OCI-LY1 (cell line): ENCODE results near the gene COBL.

ENCODE experiments used
- H2AFZ ChIP-seq: fragments of 200-600 bp; sonication (generic), shearing (Covaris generic); 2 replicates; pipeline ENCODE4 v1.6.0; 2014; ENCODE audit warnings: antibody characterized with exemption, mild to moderate bottlenecking, low read length
- H3F3A ChIP-seq: fragments of 200-600 bp; sonication (generic), shearing (Covaris generic); 2 replicates; pipeline ENCODE4 v1.6.0; 2014; ENCODE audit warnings: mild to moderate bottlenecking, antibody characterized with exemption, low read length, moderate library complexity; ENCODE audit not compliant: insufficient read depth
- H3K27ac ChIP-seq: fragments of 200-600 bp; sonication (generic); 2 replicates; pipeline ENCODE4 v1.5.1; 2014; ENCODE audit warnings: low read length, mixed run types, mild to moderate bottlenecking, low read depth; ENCODE audit not compliant: poor library complexity, severe bottlenecking
- H3K27me3 ChIP-seq: fragments of 200-600 bp; sonication (generic); 2 replicates; pipeline ENCODE4 v1.6.0; 2014; ENCODE audit warnings: antibody characterized with exemption, mild to moderate bottlenecking, low read length, moderate library complexity; ENCODE audit not compliant: insufficient read depth
- H3K36me3 ChIP-seq: fragments of 200-600 bp; sonication (generic); 2 replicates; pipeline ENCODE4 v1.6.1; 2014; ENCODE audit warnings: mild to moderate bottlenecking, antibody characterized with exemption, low read length, moderate library complexity, mixed read lengths; ENCODE audit not compliant: insufficient read depth
- H3K4me1 ChIP-seq: fragments of 200-600 bp; sonication (generic); 2 replicates; pipeline ENCODE4 v1.5.1; 2014; ENCODE audit warnings: mild to moderate bottlenecking, low read length, moderate library complexity; ENCODE audit not compliant: insufficient read depth, severe bottlenecking
- H3K4me2 ChIP-seq: fragments of 200-600 bp; sonication (generic), shearing (Covaris generic); 2 replicates; pipeline ENCODE4 v1.6.1; 2014; ENCODE audit warnings: low read length
- H3K4me3 ChIP-seq: fragments of 200-600 bp; sonication (generic); 2 replicates; pipeline ENCODE4 v1.5.1; 2014; ENCODE audit warnings: low read length, low read depth, mild to moderate bottlenecking, mixed read lengths; ENCODE audit not compliant: poor library complexity, severe bottlenecking
- H3K79me2 ChIP-seq: fragments of 200-600 bp; shearing (Covaris generic); 2 replicates; pipeline ENCODE4 v1.6.1; 2016; ENCODE audit warnings: mixed run types, low read length, mixed read lengths; ENCODE audit not compliant: insufficient read depth
- H3K9ac ChIP-seq: fragments of 200-600 bp; sonication (generic), shearing (Covaris generic); 2 replicates; pipeline ENCODE4 v1.6.1; 2014; ENCODE audit warnings: mild to moderate bottlenecking, low read length, mixed read lengths
- H3K9me2 ChIP-seq: fragments of 200-600 bp; sonication (generic), shearing (Covaris generic); 2 replicates; pipeline ENCODE4 v1.6.1; 2014; ENCODE audit warnings: low read depth, mild to moderate bottlenecking, low read length, mixed read lengths
- H3K9me3 ChIP-seq: fragments of 200-600 bp; shearing (Covaris generic); 2 replicates; pipeline ENCODE4 v1.6.1; 2014; ENCODE audit warnings: low read length, mixed read lengths
- H4K20me1 ChIP-seq: fragments of 200-600 bp; sonication (generic), shearing (Covaris generic); 2 replicates; pipeline ENCODE4 v1.6.0; 2016; ENCODE audit warnings: mild to moderate bottlenecking, low read length; ENCODE audit not compliant: insufficient read depth
- CTCF ChIP-seq: fragments of 200-600 bp; sonication (generic), shearing (Covaris generic); IDR thresholded peaks from 2 replicates; pipeline ENCODE4 v1.5.1; 2017; ENCODE audit warnings: mild to moderate bottlenecking, antibody characterized with exemption, low read length, moderate library complexity, mixed read lengths
- EZH2 ChIP-seq: fragments of 200-600 bp; sonication (generic), shearing (Covaris generic); IDR thresholded peaks from 2 replicates; pipeline ENCODE4 v1.8.0; 2017; ENCODE audit warnings: borderline replicate concordance, mixed run types, mild to moderate bottlenecking, antibody characterized with exemption, low read length, moderate library complexity, mixed read lengths

The COBL gene

GRCh38 chr7:51237446-51238133 is 79.0 kb downstream of the COBL start:
- H3K9ac ChIP-seq, result no peak overlapping the region
- H3F3A ChIP-seq, result no peaks in the 10 kb centered on the region
- H4K20me1 ChIP-seq, result no peaks in the 10 kb centered on the region
- no peaks in the 10 kb centered on the region for H3K36me3 ChIP-seq
- H3K9me2 ChIP-seq, result no peaks in the 10 kb centered on the region
- H3K27me3 ChIP-seq, result no peaks in the 10 kb centered on the region
- no peaks in the 10 kb centered on the region for H3K79me2 ChIP-seq
- no peaks in the 10 kb centered on the region for H3K4me1 ChIP-seq
- H2AFZ ChIP-seq, result no peak overlapping the region
- no peak overlapping the region for H3K4me2 ChIP-seq
- TF ChIP-seq CTCF (no peak), EZH2 (no peak)
- no peak overlapping the region for H3K4me3 ChIP-seq
- H3K9me3 ChIP-seq, result no peaks in the 10 kb centered on the region
- no peak overlapping the region for H3K27ac ChIP-seq

- no peaks in the 10 kb centered on the region for H3K9me3 ChIP-seq
- no peak overlapping the region for H3K4me3 ChIP-seq
- H3F3A ChIP-seq, result no peaks in the 10 kb centered on the region
- H2AFZ ChIP-seq, result no peak overlapping the region
- H3K9me2 ChIP-seq, result no peaks in the 10 kb centered on the region
- H3K4me1 ChIP-seq, result no peaks in the 10 kb centered on the region
- TF ChIP-seq CTCF, result no peak
- TF ChIP-seq EZH2, result no peak
- no peaks in the 10 kb centered on the region for H3K79me2 ChIP-seq
- no peaks in the 10 kb centered on the region for H4K20me1 ChIP-seq
- no peak overlapping the region for H3K9ac ChIP-seq
- H3K36me3 ChIP-seq, result no peaks in the 10 kb centered on the region
- no peaks in the 10 kb centered on the region for H3K27me3 ChIP-seq
- H3K4me2 ChIP-seq, result no peak overlapping the region
- H3K27ac ChIP-seq, result no peak overlapping the region
These were observed 80.0 kb downstream of the COBL start for GRCh38 chr7:51236470-51237132.

- no peaks in the 10 kb centered on the region for H3K4me1 ChIP-seq
- no peaks in the 10 kb centered on the region for H4K20me1 ChIP-seq
- H2AFZ ChIP-seq, result no peak overlapping the region
- H3K9me3 ChIP-seq, result no peaks in the 10 kb centered on the region
- TF ChIP-seq EZH2, result no peak
- no peak for TF ChIP-seq CTCF
- H3K27ac ChIP-seq, result no peak overlapping the region
- H3K9me2 ChIP-seq, result no peaks in the 10 kb centered on the region
- no peaks in the 10 kb centered on the region for H3F3A ChIP-seq
- H3K4me2 ChIP-seq, result no peak overlapping the region
- no peaks in the 10 kb centered on the region for H3K27me3 ChIP-seq
- no peak overlapping the region for H3K9ac ChIP-seq
- H3K79me2 ChIP-seq, result no peaks in the 10 kb centered on the region
- no peak overlapping the region for H3K4me3 ChIP-seq
- H3K36me3 ChIP-seq, result no peaks in the 10 kb centered on the region
These were observed 80.9 kb downstream of the COBL start for GRCh38 chr7:51235593-51236313.
